Activated CD4-positive, alpha-beta T cell treated with anti-CD3 and anti-CD28 coated beads for 36 hours (primary cell): ENCODE measurements around the gene BRME1. TPM values are rescaled to one million over a fixed set of nuclear protein-coding genes. Genes with fewer than 3 reads are reported as not detected.

Source experiments
- ATAC-seq: fragments of 200-7000 bp; cut with Tn5 transposase; one replicate; pipeline ENCODE4 v1.10.0; 2021; ENCODE audit warnings: mild to moderate bottlenecking, moderate library complexity
- CTCF ChIA-PET: fragments of 350-600 bp; sonication (Branson Sonifier 250); formaldehyde crosslinking; loops from one replicate; lab custom pipeline; 2021; ENCODE audit warnings: antibody characterized with exemption; lab: Charles Lee
- POLR2A ChIA-PET: fragments of 350-600 bp; sonication (Branson Sonifier 250); formaldehyde crosslinking; loops from one replicate; lab custom pipeline; 2021; ENCODE audit warnings: antibody characterized with exemption, inconsistent platforms; lab: Charles Lee
- DNase-seq: peaks from one replicate; pipeline ENCODE4 v3.0.0-alpha.2; 2020
- H3K27ac Mint-ChIP-seq: one replicate; pipeline ENCODE4 v1.8.0; 2021; ENCODE audit warnings: mixed read lengths
- H3K27me3 Mint-ChIP-seq: one replicate; pipeline ENCODE4 v1.8.0; 2021; ENCODE audit warnings: mixed read lengths
- H3K36me3 Mint-ChIP-seq: one replicate; pipeline ENCODE4 v1.8.0; 2021; ENCODE audit warnings: low read depth, mixed read lengths
- H3K4me1 Mint-ChIP-seq: one replicate; pipeline ENCODE4 v1.8.0; 2021; ENCODE audit warnings: mixed read lengths
- H3K4me3 Mint-ChIP-seq: one replicate; pipeline ENCODE4 v1.8.0; 2021; ENCODE audit warnings: mild to moderate bottlenecking, moderate library complexity, mixed read lengths
- H3K9me3 Mint-ChIP-seq: one replicate; pipeline ENCODE4 v1.8.0; 2021; ENCODE audit warnings: low read depth, mixed read lengths
- intact Hi-C, 2 experiments: fragments of 100-400 bp; cut with DNase I in 1 of 2; cut with micrococcal nuclease in 1 of 2; formaldehyde crosslinking; loops; one replicate each; pipeline versions ENCODE4 v1.14.2 to v1.15.1; 2022 to 2024; cut with DNase I, micrococcal nuclease
- total RNA-seq, 2 experiments: library from RNA; stranded (reverse); gene quantifications; one replicate each; pipeline ENCODE4 v1.2.3, GENCODE V29; 2021

BRME1 gene
- total RNA-seq, 2 experiments from 2014 or later: 5.3 to 5.5 TPM

DNA sequence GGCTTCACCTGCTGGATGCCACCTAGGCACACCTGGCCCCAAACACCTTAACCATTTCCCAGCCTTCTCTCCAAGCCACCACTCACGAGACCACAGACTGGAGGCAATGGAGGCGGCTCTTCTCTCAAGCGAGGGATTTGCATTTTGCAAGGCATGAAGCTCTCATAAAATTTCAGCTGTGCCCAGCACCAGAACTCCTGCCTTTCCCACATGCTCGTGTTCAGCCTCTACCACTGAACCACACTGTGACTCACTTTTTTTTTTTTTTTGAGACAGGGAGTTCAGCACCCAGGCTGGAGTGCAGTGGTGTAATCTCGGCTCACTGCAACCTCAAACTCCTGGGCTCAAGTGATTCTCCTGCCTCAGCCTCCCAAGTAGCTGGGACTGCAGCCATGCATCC lies 18.4 kb downstream of the BRME1 start:
- no peak overlapping the region for H3K4me3 Mint-ChIP-seq
- H3K27ac Mint-ChIP-seq: no peak overlapping the region
- intact Hi-C loops: no loop called here
- CTCF ChIA-PET: interaction anchor here (1.4 to 1.5 kb wide), 2 partner anchors 161 to 182 kb away, joined by 3 to 5 read pairs; no protein-coding TSS in a partner anchor
- peaks cover 9% of the 10 kb centered on the region for H3K4me1 Mint-ChIP-seq
- POLR2A ChIA-PET: interaction anchor here (0.6 kb wide), 1 partner anchor 172 kb away, joined by 3 read pairs; no protein-coding TSS in a partner anchor
- peak; percentile 26 for ATAC-seq
- no peak for DNase-seq
- no peaks in the 10 kb centered on the region for H3K9me3 Mint-ChIP-seq
- no peaks in the 10 kb centered on the region for H3K27me3 Mint-ChIP-seq
- no peaks in the 10 kb centered on the region for H3K36me3 Mint-ChIP-seq

- intact Hi-C loops: no loop called here
- Mint-ChIP-seq H3K4me1 (peaks cover 14% of the 10 kb centered on the region), H3K9me3 (no peaks in the 10 kb centered on the region), H3K27ac (no peak overlapping the region), H3K36me3 (no peaks in the 10 kb centered on the region), H3K4me3 (no peak overlapping the region), H3K27me3 (no peaks in the 10 kb centered on the region)
- ChIA-PET POLR2A (no interaction called here), CTCF (interaction anchor here (0.6 to 2.0 kb wide), 4 partner anchors 16 to 307 kb away, joined by 3 to 7 read pairs (median 4); no protein-coding TSS in a partner anchor)
- peak; percentile 43 for DNase-seq
- peak; percentile 68 for ATAC-seq
Observed at GRCh38 chr19:13887018-13887436, 18.9 kb downstream of the BRME1 start.

- DNase-seq: no peak
- H3K4me3 Mint-ChIP-seq: no peak overlapping the region
- no peak overlapping the region for H3K27ac Mint-ChIP-seq
- H3K4me1 Mint-ChIP-seq: peaks cover 26% of the 10 kb centered on the region
- no peaks in the 10 kb centered on the region for H3K9me3 Mint-ChIP-seq
- ATAC-seq: no peak
- no peaks in the 10 kb centered on the region for H3K27me3 Mint-ChIP-seq
- H3K36me3 Mint-ChIP-seq: no peaks in the 10 kb centered on the region
- CTCF ChIA-PET: interaction anchor here (0.7 to 2.0 kb wide), 4 partner anchors 17 to 230 kb away, joined by 3 to 7 read pairs (median 4); no protein-coding TSS in a partner anchor
- POLR2A ChIA-PET: interaction anchor here (0.6 kb wide), 1 partner anchor 17 kb away, joined by 9 read pairs; no protein-coding TSS in a partner anchor
- intact Hi-C loops: no loop called here
Observed at GRCh38 chr19:13885826-13886365, 20.0 kb downstream of the BRME1 start.

GRCh38 chr19:13884726-13885591 lies 21.0 kb downstream of the BRME1 start:
- Mint-ChIP-seq H3K27ac (no peak overlapping the region), H3K36me3 (no peaks in the 10 kb centered on the region), H3K27me3 (no peaks in the 10 kb centered on the region), H3K4me3 (no peak overlapping the region), H3K4me1 (peaks cover 33% of the 10 kb centered on the region), H3K9me3 (no peaks in the 10 kb centered on the region)
- POLR2A ChIA-PET: no interaction called here
- no peak for ATAC-seq
- CTCF ChIA-PET: interaction anchor here (0.7 to 2.0 kb wide), 2 partner anchors 18 to 230 kb away, joined by 3 to 7 read pairs; no protein-coding TSS in a partner anchor
- intact Hi-C loops: loop anchor here (5.0 kb wide), 4 partner anchors 67 to 592 kb away; partner anchors contain the start of genes DCAF15 (in 1 of the 2), IL27RA (in 1 of the 2) and PTGER1 (in 1 of the 2)
- DNase-seq: no peak

DNA sequence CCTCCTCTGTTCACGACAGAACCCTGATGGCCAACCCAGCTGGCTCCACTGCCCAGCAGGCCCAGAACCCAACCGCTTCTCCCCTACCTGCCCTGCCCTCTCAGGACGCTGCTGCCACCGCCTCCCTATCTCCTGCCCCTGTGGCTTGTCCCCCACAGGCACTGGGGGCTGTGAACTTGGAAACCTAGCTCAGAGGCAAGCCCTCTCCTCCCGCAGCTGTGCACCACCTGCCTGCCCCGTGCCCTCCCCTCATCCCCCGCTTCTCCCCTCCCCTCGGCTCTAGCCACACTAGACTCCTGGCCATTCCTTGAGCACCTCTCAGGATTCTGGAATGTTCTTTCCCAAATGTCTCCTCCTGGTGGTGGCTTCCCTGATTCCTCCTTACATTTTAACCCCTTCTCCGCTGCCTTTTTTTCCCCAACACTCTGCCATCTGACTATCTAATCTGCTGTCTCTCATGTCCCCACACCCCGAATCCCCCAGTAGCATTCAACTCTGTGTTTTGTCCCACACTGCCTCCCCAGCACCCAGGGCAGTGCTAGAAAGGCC lies 22.3 kb downstream of the BRME1 start:
- no peaks in the 10 kb centered on the region for H3K27me3 Mint-ChIP-seq
- CTCF ChIA-PET: interaction anchor here (0.8 to 2.1 kb wide), 2 partner anchors 189 to 233 kb away, joined by 3 to 4 read pairs; partner anchors contain the start of gene MISP3

GRCh38 chr19:13882836-13883235 lies 23.1 kb downstream of the BRME1 start:
- DNase-seq (peak; percentile 39), ATAC-seq (no peak)
- intact Hi-C loops: loop anchor here (5.0 kb wide), 4 partner anchors 69 to 594 kb away; partner anchors contain the start of genes DCAF15 (in 1 of the 2), IL27RA (in 1 of the 2) and PTGER1 (in 1 of the 2)
- H3K4me1 Mint-ChIP-seq: peaks cover 35% of the 10 kb centered on the region
- no peak overlapping the region for H3K27ac Mint-ChIP-seq
- H3K4me3 Mint-ChIP-seq: no peak overlapping the region
- CTCF ChIA-PET: interaction anchor here (0.6 to 2.1 kb wide), 5 partner anchors 145 to 254 kb away, joined by 3 to 8 read pairs (median 4); partner anchors contain the start of genes ASF1B, MISP3 and RLN3
- H3K9me3 Mint-ChIP-seq: no peaks in the 10 kb centered on the region
- POLR2A ChIA-PET: interaction anchor here (0.6 to 1.0 kb wide), 2 partner anchors 11 to 782 kb away, joined by 3 to 5 read pairs; no protein-coding TSS in a partner anchor
- no peaks in the 10 kb centered on the region for H3K36me3 Mint-ChIP-seq
- H3K27me3 Mint-ChIP-seq: no peaks in the 10 kb centered on the region

More for the DNA sequence above, 22.3 kb downstream of the BRME1 start:
- peaks cover 35% of the 10 kb centered on the region for H3K4me1 Mint-ChIP-seq
- H3K27ac Mint-ChIP-seq: no peak overlapping the region
- POLR2A ChIA-PET: interaction anchor here (0.6 kb wide), 1 partner anchor 22 kb away, joined by 4 read pairs; no protein-coding TSS in a partner anchor
- DNase-seq: no peak
- H3K9me3 Mint-ChIP-seq: no peaks in the 10 kb centered on the region
- no peaks in the 10 kb centered on the region for H3K36me3 Mint-ChIP-seq
- intact Hi-C loops: loop anchor here (5.0 kb wide), 4 partner anchors 69 to 594 kb away; partner anchors contain the start of genes DCAF15 (in 1 of the 2), IL27RA (in 1 of the 2) and PTGER1 (in 1 of the 2)
- ATAC-seq: no peak
- no peak overlapping the region for H3K4me3 Mint-ChIP-seq

DNA sequence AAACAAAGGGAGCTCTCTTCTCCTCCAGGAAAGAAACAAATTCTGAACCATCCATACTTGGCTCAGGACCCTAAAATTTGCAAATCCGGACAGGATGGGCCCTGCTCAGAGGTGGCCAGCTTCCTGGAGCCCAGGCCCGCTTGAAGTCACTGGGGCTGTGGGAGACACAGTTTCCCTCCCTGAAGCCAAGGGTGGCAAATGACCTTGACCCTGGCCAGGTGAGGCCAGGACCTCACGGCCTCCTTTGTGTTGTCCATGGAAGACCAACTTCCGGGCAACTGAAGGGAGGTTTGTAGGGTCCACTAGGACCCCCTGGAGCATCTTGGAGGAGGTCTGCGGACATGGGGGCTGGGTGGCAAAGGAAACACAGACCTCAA lies 23.5 kb downstream of the BRME1 start:
- CTCF ChIA-PET: interaction anchor here (0.6 to 2.1 kb wide), 9 partner anchors 86 to 254 kb away, joined by 3 to 8 read pairs (median 4); partner anchors contain the start of genes ASF1B, MISP3 and RLN3
- Mint-ChIP-seq H3K4me1 (peaks cover 35% of the 10 kb centered on the region), H3K36me3 (no peaks in the 10 kb centered on the region), H3K9me3 (no peaks in the 10 kb centered on the region), H3K27ac (peak overlapping the region; percentile 66), H3K4me3 (peak overlapping the region; percentile 6), H3K27me3 (no peaks in the 10 kb centered on the region)
- intact Hi-C loops: loop anchor here (5.0 kb wide), 4 partner anchors 70 to 595 kb away; partner anchors contain the start of genes DCAF15 (in 1 of the 2), IL27RA (in 1 of the 2) and PTGER1 (in 1 of the 2)
- DNase-seq (no peak), ATAC-seq (no peak)
- POLR2A ChIA-PET: interaction anchor here (0.6 to 1.0 kb wide), 3 partner anchors 10 to 782 kb away, joined by 3 to 5 read pairs (median 3); partner anchors contain the start of gene ASF1B

GRCh38 chr19:13881692-13882418 lies 24.1 kb downstream of the BRME1 start:
- DNase-seq (peak; percentile 69), ATAC-seq (peak; percentile 40)
- Mint-ChIP-seq H3K4me1 (peaks cover 35% of the 10 kb centered on the region), H3K27me3 (no peaks in the 10 kb centered on the region), H3K9me3 (no peaks in the 10 kb centered on the region), H3K36me3 (no peaks in the 10 kb centered on the region), H3K4me3 (peak overlapping the region; percentile 6), H3K27ac (peak overlapping the region; percentile 66)
- CTCF ChIA-PET: interaction anchor here (0.6 to 3.5 kb wide), 15 partner anchors 20 to 314 kb away, joined by 3 to 16 read pairs (median 4); partner anchors contain the start of genes ASF1B, MISP3 and RLN3
- POLR2A ChIA-PET: interaction anchor here (0.6 to 1.0 kb wide), 4 partner anchors 10 to 781 kb away, joined by 3 to 5 read pairs (median 3); partner anchors contain the start of gene ASF1B
- intact Hi-C loops: loop anchor here (2.0 to 5.0 kb wide), 7 partner anchors 70 to 595 kb away; partner anchors contain the start of genes ASF1B (in 1 of the 2), DCAF15 (in 1 of the 2), DDX39A (in 1 of the 2) and IL27RA (in 1 of the 2)

DNA sequence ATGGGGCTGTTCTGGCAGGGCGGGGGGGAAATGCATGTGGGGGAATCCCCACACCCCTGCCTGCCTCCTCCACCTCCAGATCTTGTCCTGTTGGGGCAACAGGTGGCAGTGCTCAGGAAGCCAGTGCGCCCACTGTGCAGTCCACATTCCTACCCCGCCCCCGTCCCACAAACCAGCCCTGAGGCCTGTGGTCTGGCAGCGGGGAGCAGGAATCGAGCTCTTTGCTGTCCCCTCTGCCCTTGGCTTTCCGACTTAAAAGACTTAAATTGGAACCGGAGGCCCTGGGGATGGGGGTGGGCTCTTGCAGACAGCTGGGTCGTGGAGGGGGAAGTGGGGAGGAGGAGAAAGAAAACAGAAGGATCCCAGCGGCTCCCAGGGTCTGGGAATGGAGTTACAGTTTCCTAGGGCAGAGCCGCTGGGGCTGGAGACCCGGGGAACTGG lies 24.6 kb downstream of the BRME1 start:
- intact Hi-C loops: loop anchor here (2.0 to 5.0 kb wide), 7 partner anchors 71 to 596 kb away; partner anchors contain the start of genes ASF1B (in 1 of the 2), DCAF15 (in 1 of the 2), DDX39A (in 1 of the 2) and IL27RA (in 1 of the 2)
- ChIA-PET POLR2A (no interaction called here), CTCF (interaction anchor here (0.6 to 3.5 kb wide), 18 partner anchors 19 to 424 kb away, joined by 3 to 16 read pairs (median 4); partner anchors contain the start of genes ASF1B, MISP3 and RLN3)
- H3K36me3 Mint-ChIP-seq: no peaks in the 10 kb centered on the region
- H3K4me1 Mint-ChIP-seq: peaks cover 35% of the 10 kb centered on the region
- H3K4me3 Mint-ChIP-seq: peak overlapping the region; percentile 6
- no peaks in the 10 kb centered on the region for H3K9me3 Mint-ChIP-seq
- DNase-seq (peak; percentile 53), ATAC-seq (no peak)
- no peaks in the 10 kb centered on the region for H3K27me3 Mint-ChIP-seq
- H3K27ac Mint-ChIP-seq: peak overlapping the region; percentile 66
